GM13976 (cell line): Measurements from ENCODE around the gene LRRC49.

ENCODE experiments used
- DNase-seq: peaks from one replicate; pipeline ENCODE4 v3.0.0; 2012; ENCODE audit warnings: low spot score
- CTCF ChIP-seq: IDR thresholded peaks from 2 replicates; pipeline ENCODE4 v1.5.1; 2012; ENCODE audit warnings: borderline replicate concordance, mild to moderate bottlenecking; ENCODE audit not compliant: insufficient read depth; ENCODE audit errors: extremely low read depth, missing control alignments, control extremely low read depth
- in situ Hi-C: fragments of 300-500 bp; cut with MboI; formaldehyde crosslinking; loops from one replicate; pipeline ENCODE4 v1.12.0; 2022; ENCODE audit warnings: low sequenced_read_pairs, mixed read lengths, inconsistent platforms; ENCODE audit not compliant: unreplicated experiment

Gene LRRC49

DNA sequence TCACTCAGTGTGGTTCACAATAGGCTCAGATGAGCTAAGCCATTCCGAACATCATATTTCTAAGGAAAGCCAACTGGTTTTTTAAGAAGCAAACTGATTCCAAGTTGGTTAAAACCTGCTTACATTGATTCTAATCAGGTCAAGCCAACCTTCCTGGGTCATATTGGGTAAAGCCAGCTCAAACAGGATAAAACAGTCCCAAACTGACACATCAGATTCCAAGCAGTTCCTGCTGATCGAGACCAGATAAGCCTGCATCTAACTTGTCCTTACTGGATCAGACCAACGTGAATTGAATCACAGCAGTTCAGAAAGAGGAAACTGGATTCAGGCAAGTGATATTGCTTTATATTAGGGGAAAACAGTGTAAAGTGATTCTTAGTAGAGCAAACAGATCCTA is 204.1 kb downstream of the LRRC49 start:
- no peak for DNase-seq
- in situ Hi-C loops, result no loop called here
- no peak for TF ChIP-seq CTCF

GRCh38 chr15:71097890-71098289 is 205.3 kb downstream of the LRRC49 start:
- DNase-seq, result no peak

GRCh38 chr15:71098920-71099319 is 206.3 kb downstream of the LRRC49 start:
- no peak for DNase-seq
- no peak for TF ChIP-seq CTCF
- in situ Hi-C loops, result no loop called here

More at GRCh38 chr15:71097890-71098289, 205.3 kb downstream of the LRRC49 start:
- in situ Hi-C loops, result no loop called here
- no peak for TF ChIP-seq CTCF
